ENCODE data around the gene IP6K3.

The IP6K3 gene

DNA sequence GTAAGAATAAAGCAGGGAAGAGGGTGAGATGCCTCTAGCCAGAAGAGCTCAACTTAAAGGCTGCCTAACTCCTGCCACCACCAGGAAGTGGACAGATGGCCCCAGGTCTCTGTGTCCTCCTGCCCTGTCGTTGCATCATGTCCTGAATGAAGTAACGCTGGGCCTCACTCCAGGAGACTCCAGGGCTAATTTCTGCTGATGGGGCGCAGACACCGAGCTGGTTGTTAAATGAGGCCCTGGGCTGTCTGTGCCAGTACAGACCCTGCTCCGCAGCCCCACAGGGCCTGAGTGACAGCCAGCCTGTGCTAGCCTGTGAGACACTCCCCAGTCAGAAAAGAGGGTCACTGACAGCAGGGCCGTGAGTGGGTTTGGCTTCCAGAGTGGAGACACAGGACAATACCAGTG lies 6.5 kb downstream of the IP6K3 start:
- DNase-seq (ENCODE audit: low read depth), result no peak

DNA sequence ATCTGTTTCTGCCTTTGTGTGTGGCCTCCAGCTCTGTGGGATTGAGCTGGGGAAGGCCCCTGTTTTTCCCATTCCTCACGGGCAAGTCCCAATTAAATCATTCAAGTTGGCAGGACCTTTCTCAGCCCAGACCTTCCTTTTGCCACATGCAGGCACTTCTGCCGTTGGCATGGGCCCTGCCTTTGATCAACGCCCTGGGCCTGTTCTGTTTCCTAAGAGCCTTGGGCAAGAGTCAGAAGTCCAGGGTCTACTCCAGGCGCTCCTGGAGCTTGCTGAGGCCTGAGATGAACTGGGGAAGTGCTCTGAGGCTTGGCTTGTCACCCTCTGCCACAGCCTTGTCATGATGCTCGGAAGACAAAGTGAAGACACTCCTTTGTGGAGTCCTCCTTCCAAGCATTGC lies 7.1 kb downstream of the IP6K3 start:
- no peak for DNase-seq (ENCODE audit: low read depth)

DNA sequence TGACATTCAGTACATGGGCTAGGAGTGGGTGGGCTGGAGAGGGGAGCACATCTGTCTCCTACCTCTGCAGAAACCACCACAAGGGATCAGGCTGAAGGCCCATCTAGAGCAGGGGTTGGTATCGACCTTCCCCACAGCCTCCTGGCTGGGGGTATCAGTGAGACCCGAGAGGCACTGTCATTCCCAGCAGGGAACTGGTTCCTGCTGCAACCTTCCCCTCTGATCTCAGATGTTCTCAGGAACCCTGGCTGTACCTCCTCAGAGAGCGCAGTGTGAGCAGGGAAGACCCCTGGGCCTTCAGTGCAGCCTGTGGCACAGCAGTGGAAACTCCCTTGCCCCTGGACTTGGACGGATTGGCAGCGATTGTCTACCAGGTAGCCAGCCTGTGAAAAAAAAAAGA lies 7.8 kb downstream of the IP6K3 start:
- no peak for DNase-seq (ENCODE audit: low read depth)

DNA sequence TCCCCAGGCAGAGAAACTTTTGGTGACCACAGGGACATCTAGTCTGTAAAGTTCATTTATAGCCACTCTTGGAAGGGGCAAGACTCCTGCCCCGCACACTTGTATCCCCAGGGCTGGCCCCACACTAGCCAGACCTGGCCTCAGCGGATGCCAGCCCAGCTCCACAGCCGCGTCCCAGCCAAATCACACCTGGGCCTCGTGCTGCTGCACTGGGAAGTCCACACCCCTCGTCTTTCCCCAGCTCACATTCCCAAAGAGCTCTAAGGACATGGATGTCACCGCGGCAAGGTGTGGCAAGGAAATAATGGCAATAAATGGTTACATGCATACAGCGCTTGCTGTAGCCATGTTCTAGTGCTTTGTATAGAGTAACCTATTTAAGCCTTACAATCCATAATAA lies 8.6 kb downstream of the IP6K3 start:
- DNase-seq (ENCODE audit: low read depth), result no peak

DNA sequence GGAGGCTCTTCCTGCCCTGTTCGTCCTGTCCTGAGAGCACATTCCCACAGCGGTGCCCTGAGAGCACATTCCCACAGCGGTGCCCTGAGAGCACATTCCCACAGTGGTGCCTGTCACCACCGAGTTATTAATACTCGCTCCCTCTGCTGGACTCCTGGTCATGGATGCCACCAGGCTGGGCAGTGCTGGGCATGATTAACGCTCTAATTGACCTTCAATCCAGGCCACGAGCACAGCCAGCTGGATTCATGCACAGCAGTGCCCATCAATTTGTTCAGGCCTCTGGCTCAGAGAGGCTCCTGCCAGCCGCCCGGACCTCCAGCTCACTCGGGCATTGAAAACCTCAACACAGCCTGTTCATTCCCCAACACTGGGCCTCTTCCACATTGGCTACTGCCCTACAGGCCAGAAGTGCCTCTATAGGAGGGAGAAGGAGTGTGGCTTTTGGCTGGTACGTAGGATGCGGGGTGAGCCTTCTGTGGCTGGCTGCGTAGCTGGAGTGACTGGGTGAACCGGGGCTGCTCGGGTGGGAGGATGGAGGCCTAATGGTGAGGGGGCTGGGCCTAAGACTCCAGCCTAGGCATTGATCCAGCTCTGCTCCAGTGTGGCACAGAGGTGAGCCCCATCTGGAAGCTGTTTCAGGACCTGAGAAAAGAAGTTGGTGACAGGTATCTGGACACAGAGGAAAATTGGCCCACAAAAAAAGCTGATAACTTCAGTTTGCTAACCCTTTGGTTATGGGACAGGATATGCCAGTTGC lies 9.3 kb downstream of the IP6K3 start:
- no peak for DNase-seq (ENCODE audit: low read depth)

DNA sequence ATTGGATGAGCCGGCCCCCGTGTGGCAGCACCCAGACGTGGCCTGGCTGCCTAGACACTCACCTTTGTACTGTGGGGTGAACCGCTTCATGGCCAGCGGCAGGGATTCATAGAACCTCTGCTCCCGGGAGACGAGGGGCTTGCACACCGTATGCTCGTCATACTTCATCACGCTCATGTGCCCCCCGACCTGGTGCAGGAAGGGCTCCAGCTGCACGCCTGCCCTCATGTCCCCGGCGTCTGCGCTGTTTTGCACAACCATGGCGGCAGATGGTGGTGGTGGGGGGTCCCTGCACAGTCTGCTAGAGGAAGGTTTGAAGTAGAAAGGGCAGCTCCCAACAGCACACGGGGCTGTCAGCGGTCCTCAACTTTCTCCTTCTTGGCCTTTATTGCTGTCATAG lies 11.5 kb downstream of the IP6K3 start:
- no peak for DNase-seq (ENCODE audit: low read depth)

DNA sequence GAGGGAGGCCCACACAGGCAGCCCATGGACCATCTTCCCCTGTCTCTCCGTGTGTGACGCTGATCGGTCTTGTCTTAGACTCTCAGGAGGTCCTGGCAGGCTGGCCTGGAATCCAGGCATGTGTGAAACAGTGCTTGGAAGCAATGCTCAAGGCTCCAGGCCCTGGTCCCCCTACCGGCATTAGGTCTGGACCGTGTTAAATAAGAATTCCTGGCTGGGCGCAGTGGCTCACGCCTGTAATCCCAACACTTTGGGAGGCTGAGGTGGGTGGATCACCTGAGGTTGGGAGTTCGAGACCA lies 13.0 kb downstream of the IP6K3 start:
- DNase-seq (ENCODE audit: low read depth), result no peak

DNA sequence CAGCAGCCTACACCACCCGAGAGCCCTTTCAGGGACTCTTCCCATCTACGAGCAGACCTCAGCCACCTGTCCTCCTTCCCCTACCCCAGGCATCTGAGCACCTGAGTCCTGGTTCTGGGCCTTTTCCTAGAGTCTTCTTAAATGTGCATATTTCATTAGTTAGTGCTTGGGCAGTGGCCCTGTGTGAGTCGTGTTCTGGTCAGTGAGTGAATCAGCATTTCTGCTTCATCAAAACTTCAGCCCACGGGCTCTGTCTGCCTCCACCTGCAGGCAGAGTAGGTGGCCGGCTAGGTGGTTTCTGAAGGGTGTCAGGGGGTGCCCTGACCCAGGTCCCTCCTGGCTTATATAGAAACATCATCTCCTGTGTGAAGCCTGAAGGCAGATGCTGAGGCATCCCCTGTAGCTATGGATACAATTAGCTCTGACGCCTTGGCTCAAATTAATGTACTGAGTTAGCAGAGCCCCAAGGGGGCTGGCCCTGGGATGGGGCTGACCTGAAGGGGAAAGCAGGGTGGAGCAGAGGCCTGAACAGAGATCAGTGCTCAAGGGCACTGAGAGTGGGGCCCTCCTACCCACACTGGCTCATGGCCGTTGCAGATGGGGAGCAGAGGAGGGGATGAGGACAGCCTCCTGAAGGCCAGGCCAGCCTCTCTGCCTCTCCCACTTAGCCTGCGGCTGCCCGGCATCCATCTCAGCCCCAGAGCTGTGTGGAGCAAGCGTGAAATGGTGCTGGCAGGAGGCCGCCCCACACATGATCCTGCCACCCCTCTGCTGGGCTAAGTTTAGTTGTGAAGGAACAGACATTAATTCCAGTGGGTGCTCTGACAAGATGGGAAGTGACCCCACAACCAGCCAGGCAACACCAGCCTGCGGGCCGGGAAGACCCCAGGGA lies 13.6 kb downstream of the IP6K3 start:
- no peak for DNase-seq (ENCODE audit: low read depth)

DNA sequence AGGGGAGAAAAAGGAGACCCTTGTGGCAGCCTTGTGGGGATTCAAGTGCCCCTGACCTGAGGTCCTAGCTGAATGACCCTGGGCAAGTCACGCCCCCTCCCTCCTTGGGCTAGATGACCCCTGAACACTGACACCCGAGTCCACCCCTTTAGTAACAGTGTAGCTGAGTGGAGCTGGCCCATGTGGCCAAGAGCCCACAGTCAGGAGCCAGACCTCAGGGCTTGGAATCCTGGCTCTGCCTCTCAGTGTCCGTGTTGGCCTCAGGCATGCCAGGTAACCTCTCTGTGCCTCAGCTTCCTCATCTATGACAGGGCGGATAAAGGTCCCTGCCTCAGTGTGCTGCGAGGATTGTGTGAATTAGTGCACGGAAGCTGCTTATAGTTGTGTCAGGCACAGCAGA lies 14.3 kb downstream of the IP6K3 start:
- no peak for DNase-seq (ENCODE audit: low read depth)

DNA sequence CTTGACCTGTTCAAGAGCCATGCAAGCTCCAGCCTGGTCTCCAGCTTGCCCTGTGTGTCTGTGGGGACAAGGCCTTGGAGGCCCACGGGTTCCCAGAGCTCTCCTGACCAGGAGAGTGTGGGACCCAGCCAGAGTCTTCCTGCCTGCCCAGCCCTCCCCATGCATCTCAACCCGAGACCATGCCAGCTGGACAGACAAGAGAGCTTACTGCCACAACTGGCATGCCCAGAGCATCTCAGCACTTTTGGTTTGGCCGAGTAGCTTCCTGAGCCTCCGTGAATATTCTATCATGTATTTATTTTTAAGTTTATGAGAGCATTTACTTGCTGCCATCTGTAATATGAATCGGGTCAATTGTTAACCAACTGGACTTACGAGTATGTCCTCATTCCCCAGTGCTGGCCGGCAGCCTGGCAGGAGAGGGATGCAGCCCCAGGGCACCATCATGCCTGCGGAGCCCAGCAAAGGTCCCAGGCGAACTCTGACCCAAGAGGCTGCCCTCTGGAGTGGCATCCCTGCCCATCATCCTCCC lies 14.9 kb downstream of the IP6K3 start:
- DNase-seq (ENCODE audit: low read depth), result no peak

DNA sequence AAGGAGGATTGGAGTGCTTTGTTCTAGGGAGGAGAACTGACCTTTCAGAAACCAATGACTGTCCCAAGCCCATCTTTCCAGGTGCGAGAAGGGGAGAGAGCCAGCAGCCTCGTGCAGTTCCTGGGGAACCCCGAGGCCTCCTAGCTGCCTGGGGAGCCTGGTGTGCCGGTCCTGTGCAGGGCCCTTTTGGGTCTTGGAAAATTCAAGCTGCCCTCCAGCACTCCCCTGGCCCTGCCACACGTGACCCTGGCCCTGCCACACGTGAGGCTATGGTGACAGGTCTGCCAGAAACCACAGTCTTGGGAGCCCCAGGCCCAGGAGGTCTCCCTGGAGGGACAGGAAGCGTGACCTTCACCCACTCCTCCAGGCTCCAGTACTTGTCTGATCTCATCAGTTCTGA lies 15.7 kb downstream of the IP6K3 start:
- no peak for DNase-seq (ENCODE audit: low read depth)

DNA sequence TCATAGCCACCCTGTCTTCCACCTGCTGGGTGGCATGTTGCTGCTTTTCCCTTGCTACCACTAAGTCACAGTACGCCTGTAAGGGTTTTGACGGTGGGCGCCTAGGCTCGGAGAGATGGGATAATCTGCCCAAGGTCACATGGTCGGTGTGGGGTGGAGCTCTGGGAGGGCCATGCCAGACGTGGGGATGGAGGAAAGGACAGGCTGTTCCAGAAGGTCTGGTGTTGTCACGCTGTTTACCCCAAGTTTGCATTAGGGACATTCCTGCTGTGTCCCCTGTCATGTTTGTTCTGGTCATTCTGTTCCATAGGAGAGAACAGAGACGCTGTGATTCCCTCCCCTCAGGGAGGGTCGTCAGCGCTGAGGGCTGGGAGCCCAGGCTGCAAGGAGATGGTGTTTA lies 16.1 kb downstream of the IP6K3 start:
- DNase-seq (ENCODE audit: low read depth), result no peak

DNA sequence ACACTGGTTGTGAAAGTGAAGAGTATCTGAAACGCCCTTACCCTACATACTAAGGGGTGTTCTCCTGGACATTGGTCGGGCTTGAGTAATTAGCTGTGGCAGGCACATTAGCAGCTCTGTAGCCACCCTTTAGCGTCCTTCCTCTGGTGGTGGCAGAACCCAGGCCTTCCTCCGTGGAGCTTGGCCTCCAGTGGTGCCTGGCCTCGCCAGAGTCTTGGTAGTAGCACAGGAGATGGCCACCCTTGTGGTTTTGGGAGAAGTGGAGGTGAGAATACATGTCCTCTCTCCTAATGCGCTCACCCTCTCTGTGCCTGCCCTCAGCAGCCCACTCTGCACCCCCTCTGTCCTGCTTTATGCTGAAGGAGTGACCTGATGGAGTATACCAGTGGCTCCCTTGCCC lies 17.6 kb downstream of the IP6K3 start:
- DNase-seq (ENCODE audit: low read depth), result no peak

DNA sequence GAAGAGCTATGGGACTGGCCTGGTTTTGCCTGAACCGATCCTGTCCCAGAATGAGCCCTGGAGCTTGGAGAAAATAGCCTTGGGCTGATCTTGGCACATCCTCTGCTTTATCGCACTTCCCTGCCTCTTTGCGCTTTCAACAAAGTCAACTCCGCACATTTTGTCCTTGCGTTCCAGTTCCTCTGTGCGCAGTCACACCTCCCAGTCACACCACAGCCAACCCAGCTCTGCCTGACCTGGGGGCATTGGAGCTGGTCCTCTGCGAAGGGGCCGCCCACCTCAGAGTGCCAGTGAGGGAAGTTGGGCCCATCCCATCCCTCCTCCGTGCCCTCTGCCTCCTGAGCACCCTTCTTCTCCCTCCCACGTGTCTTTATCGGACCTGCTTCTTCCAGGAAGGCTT lies 18.3 kb downstream of the IP6K3 start:
- DNase-seq (ENCODE audit: low read depth), result no peak

DNA sequence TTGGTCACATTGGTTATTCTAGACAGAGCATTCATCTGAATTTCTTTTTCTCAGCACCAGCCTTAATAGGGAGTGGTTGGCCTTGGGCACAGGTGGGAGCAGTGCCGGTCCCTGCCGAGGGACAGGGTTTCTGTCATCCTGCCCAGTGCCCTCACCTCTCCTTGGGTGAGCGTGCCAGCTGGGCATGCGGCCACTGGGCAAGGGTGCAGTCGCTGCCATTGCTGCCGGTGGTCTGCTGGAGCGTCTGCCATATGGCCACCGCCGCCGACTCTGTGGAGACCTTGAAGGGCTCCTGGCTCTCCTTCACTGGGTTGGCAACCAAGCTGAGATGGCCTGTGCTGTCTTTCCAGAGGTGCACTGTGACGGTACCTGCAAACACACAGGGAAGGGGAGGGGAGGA lies 18.8 kb downstream of the IP6K3 start:
- no peak for DNase-seq (ENCODE audit: low read depth)

DNA sequence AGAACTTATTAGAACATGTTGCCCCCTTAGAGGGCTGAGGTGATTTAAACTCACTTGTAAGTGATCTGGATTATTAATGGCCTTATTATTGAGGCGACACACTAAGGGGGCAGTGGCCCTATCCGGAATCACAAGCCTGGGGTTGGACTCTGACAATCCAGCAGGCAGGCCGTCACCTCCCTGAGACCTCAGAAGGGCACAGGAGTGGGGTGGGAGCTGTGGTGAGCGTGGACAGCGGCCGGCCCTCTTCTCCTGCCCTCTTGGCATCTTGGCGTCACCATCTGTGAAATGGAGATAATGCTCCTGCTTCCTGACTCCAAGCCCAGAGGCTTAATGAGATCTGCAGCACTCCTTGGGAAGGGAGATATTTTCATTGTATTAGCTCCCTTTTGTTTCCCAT lies 19.6 kb downstream of the IP6K3 start:
- no peak for DNase-seq (ENCODE audit: low read depth)

DNA sequence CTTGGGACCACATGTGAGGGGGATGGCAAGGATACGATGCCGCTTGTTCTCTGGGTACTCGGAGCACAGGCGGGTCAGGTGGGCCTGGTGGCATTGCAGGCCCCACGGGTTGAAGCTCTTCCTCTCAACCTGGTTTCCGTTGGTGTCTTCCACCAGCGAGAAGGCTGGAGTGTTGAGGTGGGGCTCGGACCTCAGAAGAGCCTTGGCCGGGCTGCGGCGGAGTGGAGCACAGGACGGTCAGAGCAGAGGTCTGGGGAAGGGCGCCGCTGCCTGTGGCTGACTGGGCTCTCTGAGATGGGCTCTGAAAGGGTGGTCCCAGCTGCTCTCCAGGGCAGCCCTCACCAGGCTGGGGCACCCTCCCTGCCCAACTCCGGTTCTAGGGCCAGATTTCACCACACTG lies 20.0 kb downstream of the IP6K3 start:
- no peak for DNase-seq (ENCODE audit: low read depth)

DNA sequence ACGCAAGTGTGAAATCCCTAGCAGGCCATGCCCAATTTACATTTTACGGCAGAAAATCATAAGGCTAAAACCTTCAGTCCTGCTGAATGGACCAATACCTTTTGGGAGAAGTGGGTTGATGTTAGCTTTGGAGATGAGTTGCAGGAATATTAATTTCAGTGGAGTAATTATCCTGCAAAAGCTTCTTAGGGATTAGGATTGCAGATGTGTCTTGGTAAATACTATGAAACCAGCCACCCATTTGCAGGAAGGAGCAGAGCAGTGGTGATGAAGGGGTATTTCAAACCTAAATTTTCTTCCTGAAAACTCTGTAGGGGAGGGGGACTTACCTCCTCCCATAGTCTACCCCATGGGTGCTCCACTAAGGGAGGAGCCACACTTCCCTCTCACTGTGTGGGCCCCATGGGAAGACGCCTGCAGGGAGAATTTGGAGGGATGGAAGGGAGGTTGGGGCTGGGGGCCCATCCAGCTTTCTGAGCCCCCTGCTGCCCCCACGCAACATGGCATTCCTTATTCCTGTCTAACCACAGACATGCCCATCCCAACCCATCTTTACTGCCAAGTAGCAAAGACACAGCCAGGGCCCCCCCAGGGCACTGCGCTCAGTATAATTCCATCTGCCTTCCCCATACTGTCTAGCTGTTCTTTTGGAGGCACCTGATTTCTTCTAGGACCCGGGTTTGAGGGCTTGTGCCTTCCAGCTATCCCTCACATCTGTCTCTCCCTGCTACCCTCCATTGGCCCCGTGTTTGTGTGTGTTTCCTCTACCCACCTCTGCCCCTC lies 20.6 kb downstream of the IP6K3 start:
- DNase-seq (ENCODE audit: low read depth), result no peak

DNA sequence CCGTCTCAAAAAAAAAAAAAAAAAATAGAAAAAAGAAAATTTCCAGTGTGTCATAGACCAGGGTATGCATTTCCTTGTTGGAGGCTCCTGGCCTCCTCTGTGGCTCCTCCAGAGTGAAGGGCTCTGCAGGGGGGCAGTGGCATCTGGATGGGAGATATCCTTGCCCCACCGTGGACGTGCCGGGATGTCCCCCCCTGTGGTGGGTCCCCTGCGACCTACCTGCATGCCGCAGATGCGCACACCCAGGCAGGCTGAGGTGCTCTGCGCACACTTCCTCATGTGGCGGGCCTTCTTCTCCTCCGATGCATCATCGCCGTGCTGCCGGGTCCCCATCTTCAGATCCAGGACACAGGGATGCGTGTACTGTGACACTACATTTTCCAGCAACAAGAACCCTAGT lies 21.5 kb downstream of the IP6K3 start:
- DNase-seq (ENCODE audit: low read depth), result no peak

DNA sequence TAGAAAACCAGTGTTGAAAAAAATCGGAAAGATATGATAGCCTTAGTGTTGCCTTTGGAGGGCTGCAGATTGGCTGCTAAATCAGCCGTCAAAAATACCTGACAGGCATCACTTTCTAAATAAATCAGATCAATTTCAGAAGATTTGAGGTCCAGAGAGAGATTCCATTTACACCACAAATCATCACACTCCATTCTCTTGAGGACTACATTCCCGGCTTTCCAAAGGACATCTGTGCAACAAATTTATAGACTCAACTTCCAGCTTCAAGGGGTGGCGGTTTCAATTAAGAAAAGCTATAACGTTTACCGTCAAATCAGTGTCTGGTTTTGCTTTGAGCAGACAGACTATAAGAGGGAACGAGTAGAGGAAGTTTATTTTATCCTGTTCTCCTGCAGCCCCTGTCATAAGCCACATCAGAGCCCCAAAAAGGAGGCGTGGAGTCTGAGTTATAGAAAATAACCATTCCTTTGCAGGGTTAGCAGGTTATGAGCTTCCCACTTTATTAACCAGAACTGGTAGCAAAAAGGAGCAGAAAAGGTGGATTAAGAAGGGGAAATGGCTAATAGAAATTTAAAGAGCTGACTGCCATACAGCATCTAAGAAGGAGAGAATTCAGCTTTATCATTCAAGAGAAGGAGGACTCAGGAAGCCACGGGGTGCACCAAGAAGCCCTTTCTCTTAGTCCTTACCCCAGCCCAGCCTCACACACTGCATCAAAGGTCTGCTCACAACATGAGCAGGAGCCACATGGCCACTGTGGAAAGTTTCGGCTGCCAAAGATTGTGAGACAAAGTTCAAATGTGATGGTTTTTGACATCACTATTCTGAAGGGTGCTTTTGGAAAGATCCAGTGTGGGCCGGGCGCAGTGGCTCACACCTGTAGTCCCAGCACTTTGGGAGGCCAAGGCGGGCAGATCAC lies 22.3 kb downstream of the IP6K3 start:
- DNase-seq (ENCODE audit: low read depth), result no peak

DNA sequence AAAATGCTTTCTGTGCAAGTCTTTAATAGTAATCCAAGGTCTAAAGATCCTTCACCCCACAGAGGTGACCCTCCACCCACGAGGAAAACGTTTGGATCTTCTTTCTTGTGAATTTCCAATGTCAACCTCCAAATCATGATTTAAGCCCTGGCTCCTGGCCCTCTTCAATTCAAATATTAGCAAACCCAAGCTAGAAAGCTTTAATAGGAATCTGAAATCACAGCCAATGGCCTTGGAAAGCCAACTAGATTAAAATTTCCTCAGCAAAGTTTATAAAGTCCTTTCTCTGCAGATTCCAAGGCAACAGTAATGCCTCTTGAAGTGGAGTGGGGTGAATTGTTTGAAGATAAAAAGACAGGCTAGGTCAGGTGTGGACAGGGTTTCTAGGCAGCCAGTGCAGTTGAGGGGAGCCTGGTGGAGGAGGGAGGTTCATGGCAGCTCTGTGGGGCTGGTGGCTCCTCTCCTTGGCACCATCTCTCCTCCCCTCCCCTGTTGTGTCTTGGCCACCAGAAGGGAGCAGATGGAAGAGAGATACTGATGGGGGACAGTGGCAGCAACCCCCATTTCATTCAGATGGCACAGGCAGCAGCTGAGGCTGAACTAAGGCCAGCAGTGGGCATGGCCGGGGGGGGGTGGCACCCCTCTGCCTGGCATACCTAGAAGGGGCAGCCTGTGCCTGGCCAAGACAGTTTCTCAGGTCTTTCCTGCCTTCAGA lies 23.2 kb downstream of the IP6K3 start:
- DNase-seq (ENCODE audit: low read depth), result no peak
